HTERT RPE-1 (cell line): ENCODE results near the gene ADAMTS9.

Experiments used
- in situ Hi-C: fragments of 300-500 bp; cut with MboI; formaldehyde crosslinking; loops from 4 replicates; pipeline ENCODE4 v1.14.3; 2020; ENCODE audit warnings: low sequenced_read_pairs

Gene ADAMTS9

GRCh38 chr3:64496786-64497490 is 190.9 kb downstream of the ADAMTS9 start:
- in situ Hi-C loops, result no loop called here

- in situ Hi-C loops, result no loop called here
Measured at GRCh38 chr3:64495781-64496334, 191.9 kb downstream of the ADAMTS9 start.

GRCh38 chr3:64495121-64495780 is 192.5 kb downstream of the ADAMTS9 start:
- in situ Hi-C loops, result no loop called here

- in situ Hi-C loops, result no loop called here
Measured at GRCh38 chr3:64494526-64494925, 193.3 kb downstream of the ADAMTS9 start.

GRCh38 chr3:64493149-64493548 is 194.7 kb downstream of the ADAMTS9 start:
- in situ Hi-C loops, result no loop called here

GRCh38 chr3:64491843-64492242 is 196.0 kb downstream of the ADAMTS9 start:
- in situ Hi-C loops, result no loop called here

- in situ Hi-C loops, result no loop called here
Measured at GRCh38 chr3:64490180-64490724, 197.5 kb downstream of the ADAMTS9 start.

- in situ Hi-C loops, result no loop called here
Measured at GRCh38 chr3:64489361-64490044, 198.3 kb downstream of the ADAMTS9 start.

GRCh38 chr3:64488939-64489338 is 198.9 kb downstream of the ADAMTS9 start:
- in situ Hi-C loops, result no loop called here

- in situ Hi-C loops, result no loop called here
Measured at GRCh38 chr3:64484289-64484992, 203.4 kb downstream of the ADAMTS9 start.

GRCh38 chr3:64483467-64483866 is 204.3 kb downstream of the ADAMTS9 start:
- in situ Hi-C loops, result no loop called here

- in situ Hi-C loops, result no loop called here
Measured at GRCh38 chr3:64475037-64475436, 212.8 kb downstream of the ADAMTS9 start.

- in situ Hi-C loops, result loop anchor here (25.0 kb wide), 1 partner anchor 436 kb away; no protein-coding TSS in a partner anchor
Measured at GRCh38 chr3:64473466-64473865, 214.3 kb downstream of the ADAMTS9 start.

- in situ Hi-C loops, result loop anchor here (25.0 kb wide), 1 partner anchor 433 kb away; no protein-coding TSS in a partner anchor
Measured at GRCh38 chr3:64470436-64470835, 217.4 kb downstream of the ADAMTS9 start.

GRCh38 chr3:64467255-64467944 is 220.4 kb downstream of the ADAMTS9 start:
- in situ Hi-C loops, result loop anchor here (25.0 kb wide), 1 partner anchor 430 kb away; no protein-coding TSS in a partner anchor
